SK-N-SH treated with all-trans-retinoic acid at 6 μM for 48 hours (cell line): ENCODE data around the gene ADRA1B.

Experiments used
- ATAC-seq: fragments of 200-7000 bp; cut with Tn5 transposase; 3 replicates; pipeline ENCODE4 v1.9.1; 2020; ENCODE audit warnings: mild to moderate bottlenecking, moderate library complexity
- ARNTL ChIP-seq: fragments of 450-650 bp; formaldehyde crosslinking; IDR thresholded peaks from 2 replicates; pipeline ENCODE4 v1.5.0; 2020; ENCODE audit warnings: low read depth, mild to moderate bottlenecking, moderate library complexity, borderline replicate concordance
- BACH2 ChIP-seq: fragments of 250-450 bp; sonication (Bioruptor Pico); IDR thresholded peaks from 2 replicates; pipeline ENCODE4 v1.9.0; 2021; ENCODE audit warnings: mild to moderate bottlenecking, borderline replicate concordance
- CSDC2 ChIP-seq: fragments of 250-450 bp; sonication (Bioruptor Pico); IDR thresholded peaks from 2 replicates; pipeline ENCODE4 v1.5.0; 2020; ENCODE audit warnings: mild to moderate bottlenecking, moderate library complexity
- ESRRG ChIP-seq: fragments of 250-450 bp; sonication (Bioruptor Pico); IDR thresholded peaks from 2 replicates; pipeline ENCODE4 v1.6.1; 2021; ENCODE audit warnings: mild to moderate bottlenecking
- GLIS3 ChIP-seq: fragments of 250-450 bp; sonication (Bioruptor Pico); IDR thresholded peaks from 2 replicates; pipeline ENCODE4 v1.5.0; 2020; ENCODE audit warnings: mild to moderate bottlenecking, moderate library complexity
- ISL1 ChIP-seq: fragments of 250-450 bp; sonication (Bioruptor Pico); IDR thresholded peaks from 2 replicates; pipeline ENCODE4 v2.1.2; 2022; ENCODE audit warnings: mild to moderate bottlenecking, moderate library complexity
- OSR1 ChIP-seq: fragments of 250-450 bp; sonication (Bioruptor Pico); IDR thresholded peaks from 2 replicates; pipeline ENCODE4 v1.8.0; 2022; ENCODE audit warnings: moderate library complexity, mild to moderate bottlenecking, inconsistent platforms
- POU6F1 ChIP-seq: fragments of 250-450 bp; sonication (Bioruptor Pico); IDR thresholded peaks from 2 replicates; pipeline ENCODE4 v1.8.0; 2021; ENCODE audit warnings: low read depth, mild to moderate bottlenecking, moderate library complexity, borderline replicate concordance
- PPARA ChIP-seq: fragments of 250-450 bp; sonication (Bioruptor Pico); IDR thresholded peaks from 2 replicates; pipeline ENCODE4 v1.5.0; 2020; ENCODE audit warnings: mild to moderate bottlenecking, borderline replicate concordance
- SNAI2 ChIP-seq: fragments of 250-450 bp; sonication (Bioruptor Pico); IDR thresholded peaks from 2 replicates; pipeline ENCODE4 v1.5.0; 2020; ENCODE audit warnings: mild to moderate bottlenecking, moderate library complexity
- TCF4 ChIP-seq: fragments of 250-450 bp; sonication (Bioruptor Pico); IDR thresholded peaks from 2 replicates; pipeline ENCODE4 v1.8.0; 2021; ENCODE audit warnings: mild to moderate bottlenecking, moderate library complexity, borderline replicate concordance
- TOX ChIP-seq: fragments of 250-450 bp; sonication (Bioruptor Pico); IDR thresholded peaks from 2 replicates; pipeline ENCODE4 v1.8.0; 2021; ENCODE audit warnings: mild to moderate bottlenecking, moderate library complexity, borderline replicate concordance
- ZC3H10 ChIP-seq: fragments of 250-450 bp; sonication (Bioruptor Pico); IDR thresholded peaks from 2 replicates; pipeline ENCODE4 v1.5.1; 2021; ENCODE audit warnings: mild to moderate bottlenecking, moderate library complexity
- ZFP3 ChIP-seq: fragments of 250-450 bp; sonication (Bioruptor Pico); IDR thresholded peaks from 2 replicates; pipeline ENCODE4 v1.5.0; 2020; ENCODE audit warnings: mild to moderate bottlenecking, moderate library complexity
- ZFP30 ChIP-seq: fragments of 450-650 bp; formaldehyde crosslinking; IDR thresholded peaks from 2 replicates; pipeline ENCODE4 v1.5.0; 2022; ENCODE audit warnings: mild to moderate bottlenecking, moderate library complexity
- ZNF565 ChIP-seq: fragments of 450-650 bp; formaldehyde crosslinking; conservative IDR thresholded peaks from 2 replicates; pipeline ENCODE4 v1.5.0; 2020; ENCODE audit warnings: low read depth, mild to moderate bottlenecking, moderate library complexity
- ZNF8 ChIP-seq: fragments of 450-650 bp; formaldehyde crosslinking; IDR thresholded peaks from 2 replicates; pipeline ENCODE4 v1.5.0; 2020; ENCODE audit warnings: mild to moderate bottlenecking, moderate library complexity
- TF ChIP-seq, protein P1 (sequence below): fragments of 250-450 bp; sonication (Bioruptor Pico); IDR thresholded peaks from 2 replicates; pipeline ENCODE4 v1.8.0; 2020; ENCODE audit warnings: mild to moderate bottlenecking, moderate library complexity, borderline replicate concordance
- TF ChIP-seq, protein P2 (sequence below): fragments of 250-450 bp; sonication (Bioruptor Pico); IDR thresholded peaks from 2 replicates; pipeline ENCODE4 v1.5.0; 2020; ENCODE audit warnings: mild to moderate bottlenecking, moderate library complexity
- TF ChIP-seq, protein P3 (sequence below): fragments of 250-450 bp; sonication (Bioruptor Pico); IDR thresholded peaks from 2 replicates; pipeline ENCODE4 v1.5.1; 2021; ENCODE audit warnings: mild to moderate bottlenecking, moderate library complexity

Gene ADRA1B

GRCh38 chr5:160020266-160020770 lies 104.0 kb downstream of the ADRA1B start:
- TF ChIP-seq, protein P1, sequence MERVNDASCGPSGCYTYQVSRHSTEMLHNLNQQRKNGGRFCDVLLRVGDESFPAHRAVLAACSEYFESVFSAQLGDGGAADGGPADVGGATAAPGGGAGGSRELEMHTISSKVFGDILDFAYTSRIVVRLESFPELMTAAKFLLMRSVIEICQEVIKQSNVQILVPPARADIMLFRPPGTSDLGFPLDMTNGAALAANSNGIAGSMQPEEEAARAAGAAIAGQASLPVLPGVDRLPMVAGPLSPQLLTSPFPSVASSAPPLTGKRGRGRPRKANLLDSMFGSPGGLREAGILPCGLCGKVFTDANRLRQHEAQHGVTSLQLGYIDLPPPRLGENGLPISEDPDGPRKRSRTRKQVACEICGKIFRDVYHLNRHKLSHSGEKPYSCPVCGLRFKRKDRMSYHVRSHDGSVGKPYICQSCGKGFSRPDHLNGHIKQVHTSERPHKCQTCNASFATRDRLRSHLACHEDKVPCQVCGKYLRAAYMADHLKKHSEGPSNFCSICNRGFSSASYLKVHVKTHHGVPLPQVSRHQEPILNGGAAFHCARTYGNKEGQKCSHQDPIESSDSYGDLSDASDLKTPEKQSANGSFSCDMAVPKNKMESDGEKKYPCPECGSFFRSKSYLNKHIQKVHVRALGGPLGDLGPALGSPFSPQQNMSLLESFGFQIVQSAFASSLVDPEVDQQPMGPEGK (CRISPR knock-in tag): no peak
- TF ChIP-seq ZFP30: no peak
- TF ChIP-seq TOX (CRISPR knock-in tag): no peak
- TF ChIP-seq, protein P2, sequence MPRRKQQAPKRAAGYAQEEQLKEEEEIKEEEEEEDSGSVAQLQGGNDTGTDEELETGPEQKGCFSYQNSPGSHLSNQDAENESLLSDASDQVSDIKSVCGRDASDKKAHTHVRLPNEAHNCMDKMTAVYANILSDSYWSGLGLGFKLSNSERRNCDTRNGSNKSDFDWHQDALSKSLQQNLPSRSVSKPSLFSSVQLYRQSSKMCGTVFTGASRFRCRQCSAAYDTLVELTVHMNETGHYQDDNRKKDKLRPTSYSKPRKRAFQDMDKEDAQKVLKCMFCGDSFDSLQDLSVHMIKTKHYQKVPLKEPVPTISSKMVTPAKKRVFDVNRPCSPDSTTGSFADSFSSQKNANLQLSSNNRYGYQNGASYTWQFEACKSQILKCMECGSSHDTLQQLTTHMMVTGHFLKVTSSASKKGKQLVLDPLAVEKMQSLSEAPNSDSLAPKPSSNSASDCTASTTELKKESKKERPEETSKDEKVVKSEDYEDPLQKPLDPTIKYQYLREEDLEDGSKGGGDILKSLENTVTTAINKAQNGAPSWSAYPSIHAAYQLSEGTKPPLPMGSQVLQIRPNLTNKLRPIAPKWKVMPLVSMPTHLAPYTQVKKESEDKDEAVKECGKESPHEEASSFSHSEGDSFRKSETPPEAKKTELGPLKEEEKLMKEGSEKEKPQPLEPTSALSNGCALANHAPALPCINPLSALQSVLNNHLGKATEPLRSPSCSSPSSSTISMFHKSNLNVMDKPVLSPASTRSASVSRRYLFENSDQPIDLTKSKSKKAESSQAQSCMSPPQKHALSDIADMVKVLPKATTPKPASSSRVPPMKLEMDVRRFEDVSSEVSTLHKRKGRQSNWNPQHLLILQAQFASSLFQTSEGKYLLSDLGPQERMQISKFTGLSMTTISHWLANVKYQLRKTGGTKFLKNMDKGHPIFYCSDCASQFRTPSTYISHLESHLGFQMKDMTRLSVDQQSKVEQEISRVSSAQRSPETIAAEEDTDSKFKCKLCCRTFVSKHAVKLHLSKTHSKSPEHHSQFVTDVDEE: no peak
- TF ChIP-seq SNAI2 (CRISPR knock-in tag): no peak
- no peak for TF ChIP-seq GLIS3
- TF ChIP-seq ZC3H10 (CRISPR knock-in tag): no peak
- TF ChIP-seq ISL1 (CRISPR knock-in tag): no peak
- TF ChIP-seq ARNTL (CRISPR knock-in tag): no peak
- TF ChIP-seq CSDC2: no peak
- no peak for TF ChIP-seq ZFP3 (CRISPR knock-in tag)
- no peak for TF ChIP-seq PPARA
- ATAC-seq: no peak

- no peak for ATAC-seq
- TF ChIP-seq ARNTL (CRISPR knock-in tag): no peak
- no peak for TF ChIP-seq ZNF8 (CRISPR knock-in tag)
- no peak for TF ChIP-seq OSR1 (CRISPR knock-in tag)
- TF ChIP-seq SNAI2 (CRISPR knock-in tag): no peak
- no peak for TF ChIP-seq TOX (CRISPR knock-in tag)
- no peak for TF ChIP-seq POU6F1 (CRISPR knock-in tag)
- no peak for TF ChIP-seq ZNF565
- TF ChIP-seq, protein P2: no peak
- TF ChIP-seq ISL1 (CRISPR knock-in tag): no peak
- TF ChIP-seq ZFP3 (CRISPR knock-in tag): no peak
- no peak for TF ChIP-seq BACH2 (CRISPR knock-in tag)
- TF ChIP-seq GLIS3: no peak
- TF ChIP-seq ZC3H10 (CRISPR knock-in tag): no peak
- TF ChIP-seq, protein P3, sequence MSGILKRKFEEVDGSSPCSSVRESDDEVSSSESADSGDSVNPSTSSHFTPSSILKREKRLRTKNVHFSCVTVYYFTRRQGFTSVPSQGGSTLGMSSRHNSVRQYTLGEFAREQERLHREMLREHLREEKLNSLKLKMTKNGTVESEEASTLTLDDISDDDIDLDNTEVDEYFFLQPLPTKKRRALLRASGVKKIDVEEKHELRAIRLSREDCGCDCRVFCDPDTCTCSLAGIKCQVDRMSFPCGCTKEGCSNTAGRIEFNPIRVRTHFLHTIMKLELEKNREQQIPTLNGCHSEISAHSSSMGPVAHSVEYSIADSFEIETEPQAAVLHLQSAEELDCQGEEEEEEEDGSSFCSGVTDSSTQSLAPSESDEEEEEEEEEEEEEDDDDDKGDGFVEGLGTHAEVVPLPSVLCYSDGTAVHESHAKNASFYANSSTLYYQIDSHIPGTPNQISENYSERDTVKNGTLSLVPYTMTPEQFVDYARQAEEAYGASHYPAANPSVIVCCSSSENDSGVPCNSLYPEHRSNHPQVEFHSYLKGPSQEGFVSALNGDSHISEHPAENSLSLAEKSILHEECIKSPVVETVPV (CRISPR knock-in tag): no peak
- TF ChIP-seq CSDC2: no peak
- TF ChIP-seq ESRRG (CRISPR knock-in tag): no peak
- no peak for TF ChIP-seq ZFP30
- TF ChIP-seq TCF4 (CRISPR knock-in tag): no peak
- no peak for TF ChIP-seq PPARA
These were observed 104.7 kb downstream of the ADRA1B start for GRCh38 chr5:160020964-160021363.
